ENCODE measurements around the gene PLK3. TPM values are rescaled to one million over a fixed set of nuclear protein-coding genes. Genes with fewer than 3 reads are reported as not detected.

Gene PLK3
- total and polyA plus RNA-seq, 9 of the 15 experiments (the other 6 are each of a cell fraction or from before 2014, with no cell fraction given) = 0.52 to 22.7 (median 11.0) TPM

DNA sequence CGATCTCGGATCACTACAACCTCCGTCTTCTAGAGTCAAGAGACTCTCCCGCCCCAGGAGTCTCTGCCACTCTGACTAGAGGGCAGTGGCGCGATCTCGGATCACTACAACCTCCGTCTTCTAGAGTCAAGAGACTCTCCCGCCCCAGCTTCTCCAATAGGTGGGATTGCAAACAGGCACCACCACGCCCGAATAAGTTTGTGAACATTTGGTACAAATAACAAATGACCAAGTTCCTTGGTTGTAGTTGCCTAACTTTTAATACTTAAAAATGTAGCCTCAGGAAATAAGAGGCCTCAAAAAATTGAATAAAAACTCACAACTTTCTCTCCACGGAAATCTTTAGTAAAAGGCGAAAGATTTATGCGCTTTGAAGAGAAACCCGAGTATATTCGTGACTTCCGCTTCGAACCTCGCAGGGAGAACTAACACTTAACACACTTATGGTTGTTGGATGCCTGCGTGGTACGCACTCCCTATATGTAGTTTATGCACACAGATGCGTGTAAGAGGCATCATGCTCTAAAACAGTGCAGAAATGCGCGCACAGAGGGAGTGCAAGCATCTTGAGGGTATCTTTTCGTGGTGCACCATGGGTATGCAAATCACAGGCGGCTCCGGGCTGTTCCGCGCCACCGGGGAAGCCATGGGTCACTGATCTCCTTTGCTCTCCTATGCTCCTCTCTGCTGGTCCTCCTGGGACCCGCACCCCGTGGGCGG is 19.6 kb downstream of the PLK3 start (continued):
- no peak for TF ChIP-seq CTCFL (IDR thresholded peaks at IDR 0.05; ENCODE audit: borderline replicate concordance, insufficient read depth, low read depth, low read length, poor library complexity, severe bottlenecking)
- TF ChIP-seq HMG20A (CRISPR knock-in tag; conservative IDR thresholded peaks at IDR 0.05) = no peak
- TF ChIP-seq CTBP1 (IDR thresholded peaks at IDR 0.05; ENCODE audit: borderline replicate concordance) = peak; percentile 73
- TF ChIP-seq SREBF2 (CRISPR knock-in tag; IDR thresholded peaks at IDR 0.05) = peak; percentile 80; the same call in 1 of the 2 replicates
- TF ChIP-seq, protein P1, sequence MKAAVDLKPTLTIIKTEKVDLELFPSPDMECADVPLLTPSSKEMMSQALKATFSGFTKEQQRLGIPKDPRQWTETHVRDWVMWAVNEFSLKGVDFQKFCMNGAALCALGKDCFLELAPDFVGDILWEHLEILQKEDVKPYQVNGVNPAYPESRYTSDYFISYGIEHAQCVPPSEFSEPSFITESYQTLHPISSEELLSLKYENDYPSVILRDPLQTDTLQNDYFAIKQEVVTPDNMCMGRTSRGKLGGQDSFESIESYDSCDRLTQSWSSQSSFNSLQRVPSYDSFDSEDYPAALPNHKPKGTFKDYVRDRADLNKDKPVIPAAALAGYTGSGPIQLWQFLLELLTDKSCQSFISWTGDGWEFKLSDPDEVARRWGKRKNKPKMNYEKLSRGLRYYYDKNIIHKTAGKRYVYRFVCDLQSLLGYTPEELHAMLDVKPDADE (conservative IDR thresholded peaks at IDR 0.05; ENCODE audit: control insufficient read depth, low read depth, low read length) = peak; percentile 94
- no peak; a peak in 1 of 4 replicates for TF ChIP-seq KDM1A (IDR thresholded peaks at IDR 0.05)
- TF ChIP-seq YY1 (IDR thresholded peaks at IDR 0.05; ENCODE audit: borderline replicate concordance in 1 of 3, control insufficient read depth in 1 of 3, extremely low read depth in 1 of 3, insufficient read depth in 3 of 3, insufficient read length in 1 of 3, insufficient replicate concordance in 2 of 3, low read depth in 1 of 3, low read length in 2 of 3) = peak in 2 of 3 experiments; percentile 70 to 80
- TF ChIP-seq MTA3 (IDR thresholded peaks at IDR 0.05; ENCODE audit: borderline replicate concordance) = peak; percentile 100
- TF ChIP-seq, protein P2, sequence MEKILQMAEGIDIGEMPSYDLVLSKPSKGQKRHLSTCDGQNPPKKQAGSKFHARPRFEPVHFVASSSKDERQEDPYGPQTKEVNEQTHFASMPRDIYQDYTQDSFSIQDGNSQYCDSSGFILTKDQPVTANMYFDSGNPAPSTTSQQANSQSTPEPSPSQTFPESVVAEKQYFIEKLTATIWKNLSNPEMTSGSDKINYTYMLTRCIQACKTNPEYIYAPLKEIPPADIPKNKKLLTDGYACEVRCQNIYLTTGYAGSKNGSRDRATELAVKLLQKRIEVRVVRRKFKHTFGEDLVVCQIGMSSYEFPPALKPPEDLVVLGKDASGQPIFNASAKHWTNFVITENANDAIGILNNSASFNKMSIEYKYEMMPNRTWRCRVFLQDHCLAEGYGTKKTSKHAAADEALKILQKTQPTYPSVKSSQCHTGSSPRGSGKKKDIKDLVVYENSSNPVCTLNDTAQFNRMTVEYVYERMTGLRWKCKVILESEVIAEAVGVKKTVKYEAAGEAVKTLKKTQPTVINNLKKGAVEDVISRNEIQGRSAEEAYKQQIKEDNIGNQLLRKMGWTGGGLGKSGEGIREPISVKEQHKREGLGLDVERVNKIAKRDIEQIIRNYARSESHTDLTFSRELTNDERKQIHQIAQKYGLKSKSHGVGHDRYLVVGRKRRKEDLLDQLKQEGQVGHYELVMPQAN (IDR thresholded peaks at IDR 0.05; ENCODE audit: borderline replicate concordance) = no peak
- peak; percentile 85 for TF ChIP-seq ZNF444 (CRISPR knock-in tag; IDR thresholded peaks at IDR 0.05)
- TF ChIP-seq, protein P3, sequence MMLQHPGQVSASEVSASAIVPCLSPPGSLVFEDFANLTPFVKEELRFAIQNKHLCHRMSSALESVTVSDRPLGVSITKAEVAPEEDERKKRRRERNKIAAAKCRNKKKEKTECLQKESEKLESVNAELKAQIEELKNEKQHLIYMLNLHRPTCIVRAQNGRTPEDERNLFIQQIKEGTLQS (IDR thresholded peaks at IDR 0.05) = peak; percentile 15; the same call in 1 of the 2 replicates
- TF ChIP-seq, protein P3 (CRISPR knock-in tag; conservative IDR thresholded peaks at IDR 0.05) = peak; percentile 98
- no peak for TF ChIP-seq SREBF1 (IDR thresholded peaks at IDR 0.05; ENCODE audit: borderline replicate concordance, low read depth, low read length)
- TF ChIP-seq, protein P4, sequence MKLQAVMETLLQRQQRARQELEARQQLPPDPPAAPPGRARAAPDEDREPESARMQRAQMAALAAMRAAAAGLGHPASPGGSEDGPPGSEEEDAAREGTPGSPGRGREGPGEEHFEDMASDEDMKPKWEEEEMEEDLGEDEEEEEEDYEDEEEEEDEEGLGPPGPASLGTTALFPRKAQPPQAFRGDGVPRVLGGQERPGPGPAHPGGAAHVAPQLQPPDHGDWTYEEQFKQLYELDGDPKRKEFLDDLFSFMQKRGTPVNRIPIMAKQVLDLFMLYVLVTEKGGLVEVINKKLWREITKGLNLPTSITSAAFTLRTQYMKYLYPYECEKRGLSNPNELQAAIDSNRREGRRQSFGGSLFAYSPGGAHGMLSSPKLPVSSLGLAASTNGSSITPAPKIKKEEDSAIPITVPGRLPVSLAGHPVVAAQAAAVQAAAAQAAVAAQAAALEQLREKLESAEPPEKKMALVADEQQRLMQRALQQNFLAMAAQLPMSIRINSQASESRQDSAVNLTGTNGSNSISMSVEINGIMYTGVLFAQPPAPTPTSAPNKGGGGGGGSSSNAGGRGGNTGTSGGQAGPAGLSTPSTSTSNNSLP (IDR thresholded peaks at IDR 0.05; ENCODE audit: borderline replicate concordance, low read depth, low read length) = peak; percentile 94
- 0 out of 2 replicates have a peak, but pooled peaks have one; percentile 12 for TF ChIP-seq ILK (tag; IDR thresholded peaks at IDR 0.05; ENCODE audit: borderline replicate concordance, low read depth)
- TF ChIP-seq RBM39 (optimal IDR thresholded peaks at IDR 0.05; ENCODE audit: low read depth, low read length) = peak; percentile 100
- peak; percentile 100 for TF ChIP-seq POLR2H (tag; IDR thresholded peaks at IDR 0.05; ENCODE audit: low read depth)
